ENCODE data around the gene SUV39H1.

- TF ChIP-seq ZNF329 (CRISPR knock-in tag; IDR thresholded peaks at IDR 0.05; ENCODE audit: low read depth) (no peak), FOXA3 (CRISPR knock-in tag; IDR thresholded peaks at IDR 0.05) (no peak), ZBTB4 (CRISPR knock-in tag; IDR thresholded peaks at IDR 0.05; ENCODE audit: borderline replicate concordance) (no peak), ZNF484 (CRISPR knock-in tag; IDR thresholded peaks at IDR 0.05; ENCODE audit: borderline replicate concordance, low read depth) (no peak), JUND (CRISPR knock-in tag; IDR thresholded peaks at IDR 0.05) (no peak), ZNF883 (CRISPR knock-in tag; IDR thresholded peaks at IDR 0.05; ENCODE audit: not compliant biosample characterization) (no peak), ERF (CRISPR knock-in tag; IDR thresholded peaks at IDR 0.05) (no peak), RAD51 (IDR thresholded peaks at IDR 0.05; ENCODE audit: borderline replicate concordance) (no peak), ZSCAN20 (CRISPR knock-in tag; IDR thresholded peaks at IDR 0.05; ENCODE audit: borderline replicate concordance) (no peak), HDAC2 (CRISPR knock-in tag; IDR thresholded peaks at IDR 0.05) (no peak), FOSL2 (CRISPR knock-in tag; IDR thresholded peaks at IDR 0.05) (no peak), ZNF710 (CRISPR knock-in tag; IDR thresholded peaks at IDR 0.05; ENCODE audit: borderline replicate concordance) (no peak), HCFC1 (IDR thresholded peaks at IDR 0.05; ENCODE audit: low read depth, low read length) (no peak)
These were observed 13.1 kb downstream of the SUV39H1 start for GRCh38 chrX:48709522-48710112.
